ENCODE measurements around the gene FOXP1. TPM values are rescaled to one million over a fixed set of nuclear protein-coding genes. Genes with fewer than 3 reads are reported as not detected.

FOXP1 gene
- total and polyA plus RNA-seq, 9 of the 15 experiments (the other 6 are each of a cell fraction or from before 2014, with no cell fraction given), result 7.7 to 34.5 (median 13.7) TPM

DNA sequence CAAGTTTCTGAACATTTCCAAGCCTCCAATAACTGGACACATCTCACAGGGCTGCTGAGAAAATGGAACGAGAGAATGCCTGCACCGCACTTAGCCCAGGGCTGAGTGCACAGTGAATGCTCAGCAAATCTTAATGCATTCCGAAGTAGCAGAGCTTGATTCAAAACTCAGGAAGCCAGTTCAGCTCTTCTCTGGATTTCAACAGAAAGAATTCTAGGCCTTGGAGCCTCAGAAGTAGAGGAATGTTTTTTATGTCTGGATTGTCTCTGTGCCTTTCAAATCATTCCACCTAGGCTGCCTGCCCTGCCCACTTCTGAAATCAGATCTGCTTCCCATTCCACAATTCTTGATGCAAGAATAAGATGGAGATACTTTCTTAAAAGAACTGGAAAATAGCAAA lies 9.6 kb upstream of the FOXP1 start:
- H3K9me3 ChIP-seq (replicated peaks; ENCODE audit: control insufficient read depth, insufficient read depth, low read depth, low read length), result no peaks in the 10 kb centered on the region; the same call in 1 of the 2 replicates
- no peak overlapping the region for H3K27ac ChIP-seq (ENCODE audit: extremely low read depth, low read depth, low read length)
- in situ Hi-C loops (cut with MboI), result loop anchor here (25.0 kb wide), 1 partner anchor 581 kb away; no protein-coding TSS in a partner anchor
- no TSS peak for BruUV-seq (replicated peaks)
- no peaks in the 10 kb centered on the region for H3K9me1 ChIP-seq (ENCODE audit: control insufficient read depth, insufficient read depth, low read length)
- H4K20me1 ChIP-seq (replicated peaks; ENCODE audit: control insufficient read depth, insufficient read depth, low read length), result no peaks in the 10 kb centered on the region
- H3K4me3 ChIP-seq, result no peak overlapping the region
- no peak for ATAC-seq
- FAIRE-seq, result no peak
- intact Hi-C loops (cut with micrococcal nuclease), result no loop called here
- 48% methylated on average over 2 of the region's 3 CpGs for WGBS (ENCODE audit: insufficient coverage, low coverage, missing lambda C conversion rate)
- no peaks in the 10 kb centered on the region for H3K79me2 ChIP-seq (ENCODE audit: control insufficient read depth, insufficient read depth, low read length)
- no peak overlapping the region for H2AFZ ChIP-seq (ENCODE audit: low read depth, low read length)
- no peak for DNase-seq (ENCODE audit: extremely low read depth in 1 of 4, low spot score in 3 of 4)
- H3K4me1 ChIP-seq (replicated peaks in 1 of 2; ENCODE audit: control insufficient read depth in 2 of 2, insufficient read depth in 2 of 2, low read length in 2 of 2), result no peaks in the 10 kb centered on the region
- no peak overlapping the region for H3K9ac ChIP-seq (ENCODE audit: insufficient read depth in 1 of 2, low read depth in 2 of 2, low read length in 2 of 2)
- H3K4me2 ChIP-seq (ENCODE audit: insufficient read depth, low read length), result no peak overlapping the region
- no peaks in the 10 kb centered on the region for H3K27me3 ChIP-seq (ENCODE audit: control insufficient read depth in 2 of 2, insufficient read depth in 2 of 2, low read length in 2 of 2)
- POLR2A ChIA-PET, result no interaction called here
- CTCF ChIA-PET (ENCODE audit: low intra/inter-chr PET ratio), result no interaction called here
- no peaks in the 10 kb centered on the region for H3K36me3 ChIP-seq (ENCODE audit: control insufficient read depth, insufficient read depth, low read length)
- no peak for TF ChIP-seq BRD9 (IDR thresholded peaks at IDR 0.05; ENCODE audit: low read depth, partially characterized antibody)
- no peak for TF ChIP-seq XRCC5 (IDR thresholded peaks at IDR 0.05; ENCODE audit: low read depth, low read length)
- TF ChIP-seq PRMT5 (CRISPR knock-in tag; IDR thresholded peaks at IDR 0.05), result no peak
- no peak for TF ChIP-seq RAD21 (CRISPR knock-in tag; conservative IDR thresholded peaks at IDR 0.05 in 1 of 2, IDR thresholded peaks at IDR 0.05 in 1 of 2)
- TF ChIP-seq EHMT2 (IDR thresholded peaks at IDR 0.05), result no peak
- no peak for TF ChIP-seq TFAM (CRISPR knock-in tag; conservative IDR thresholded peaks at IDR 0.05)
- no peak for TF ChIP-seq CBFA2T3 (IDR thresholded peaks at IDR 0.05)
- TF ChIP-seq ZBTB9 (CRISPR knock-in tag; IDR thresholded peaks at IDR 0.05), result no peak
- TF ChIP-seq, protein P1, sequence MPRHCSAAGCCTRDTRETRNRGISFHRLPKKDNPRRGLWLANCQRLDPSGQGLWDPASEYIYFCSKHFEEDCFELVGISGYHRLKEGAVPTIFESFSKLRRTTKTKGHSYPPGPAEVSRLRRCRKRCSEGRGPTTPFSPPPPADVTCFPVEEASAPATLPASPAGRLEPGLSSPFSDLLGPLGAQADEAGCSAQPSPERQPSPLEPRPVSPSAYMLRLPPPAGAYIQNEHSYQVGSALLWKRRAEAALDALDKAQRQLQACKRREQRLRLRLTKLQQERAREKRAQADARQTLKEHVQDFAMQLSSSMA (CRISPR knock-in tag; IDR thresholded peaks at IDR 0.05), result no peak
- TF ChIP-seq GTF3C2 (IDR thresholded peaks at IDR 0.05; ENCODE audit: borderline replicate concordance, extremely low read depth, insufficient read length), result no peak
- TF ChIP-seq ZNF124 (CRISPR knock-in tag; IDR thresholded peaks at IDR 0.05), result no peak
- TF ChIP-seq SNRNP70 (optimal IDR thresholded peaks at IDR 0.05; ENCODE audit: low read depth, low read length), result no peak
- TF ChIP-seq TGIF2 (CRISPR knock-in tag; IDR thresholded peaks at IDR 0.05), result no peak
- TF ChIP-seq HIVEP1 (CRISPR knock-in tag; IDR thresholded peaks at IDR 0.05), result no peak
- no peak for TF ChIP-seq NR2C2 (CRISPR knock-in tag; IDR thresholded peaks at IDR 0.05)
- no peak for TF ChIP-seq NR2C2 (tag; IDR thresholded peaks at IDR 0.05)
- TF ChIP-seq ZNF398 (CRISPR knock-in tag; IDR thresholded peaks at IDR 0.05), result no peak
- no peak for TF ChIP-seq SREBF2 (CRISPR knock-in tag; IDR thresholded peaks at IDR 0.05)
